A172 (cell line): ENCODE measurements around the gene C20orf96. TPM values are rescaled to one million over a fixed set of nuclear protein-coding genes. Genes with fewer than 3 reads are reported as not detected.
A peak's percentile ranks its signal among the peaks of the same experiment; 100 is the strongest.
"Not testable (repeated sequence)": the region's sequence is repeated elsewhere in the genome, so short reads cannot be mapped to it uniquely, and the experiment has no call there.

Experiments used
- DNase-seq: peaks from one replicate; pipeline ENCODE4 v3.0.0-alpha.2; 2015; ENCODE audit warnings: low spot score
- total RNA-seq: library from RNA; depleted of rRNA; stranded (reverse); fragments of >200 nt; shearing (Covaris generic); gene quantifications from 2 replicates; pipeline ENCODE4 v1.2.3, GENCODE V29; 2014; rRNA removed

The C20orf96 gene
- total RNA-seq, 1 experiment from 2014 or later, result 3.8 TPM

GRCh38 chr20:237489-237888, 53.1 kb downstream of the C20orf96 start:
- DNase-seq, result no peak

- peak; percentile 10 for DNase-seq
Measured at GRCh38 chr20:235891-236290, 54.7 kb downstream of the C20orf96 start.

- DNase-seq, result no peak
Measured at GRCh38 chr20:227439-228105, 63.0 kb downstream of the C20orf96 start.

GRCh38 chr20:226958-227357, 63.6 kb downstream of the C20orf96 start, which contains the start of gene DEFB129:
TSS of gene DEFB129 (plus strand) at chr20:227258. CDS start at chr20:227289, 31 bp downstream.
- DNase-seq, result no peak

GRCh38 chr20:225879-226278, 64.7 kb downstream of the C20orf96 start:
- not testable (repeated sequence) for DNase-seq

- DNase-seq, result no peak
Measured at GRCh38 chr20:221258-221830, 69.2 kb downstream of the C20orf96 start.

Other genes with a start within 250 kb of the C20orf96 start
- not detected in 2 replicates for gene DEFB125, start 203.1 kb downstream of the C20orf96 start, total RNA-seq
- gene DEFB126, start 148.2 kb downstream of the C20orf96 start, total RNA-seq, result not detected in 2 replicates
- gene DEFB127, start 133.3 kb downstream of the C20orf96 start, total RNA-seq, result not detected in 2 replicates
- gene DEFB128, start 101.0 kb downstream of the C20orf96 start, total RNA-seq, result not detected in 2 replicates
- not detected in 2 replicates for gene DEFB129, start 63.5 kb downstream of the C20orf96 start, total RNA-seq
- not detected in 2 replicates for gene DEFB132, start 33.0 kb downstream of the C20orf96 start, total RNA-seq
- gene ZCCHC3, start 6.8 kb upstream of the C20orf96 start, total RNA-seq, result 12.9 and 18.2 TPM in 2 replicates
- 7.4 and 9.4 TPM in 2 replicates for gene SOX12, start 34.8 kb upstream of the C20orf96 start, total RNA-seq
- 28.5 and 45.1 TPM in 2 replicates for gene NRSN2, start 56.4 kb upstream of the C20orf96 start, total RNA-seq
- gene TRIB3, start 90.0 kb upstream of the C20orf96 start, total RNA-seq, result 23.2 and 25.6 TPM in 2 replicates
- gene RBCK1, start 117.5 kb upstream of the C20orf96 start, total RNA-seq, result 101 and 129 TPM in 2 replicates
- 29.6 and 29.7 TPM in 2 replicates for gene TBC1D20, start 171.8 kb upstream of the C20orf96 start, total RNA-seq